Medulla oblongata (tissue), 1 donor: ENCODE results near the gene AP2A2.

Experiments
- DNase-seq: peaks from one replicate; pipeline ENCODE4 v3.0.0-alpha.2; 2015; ENCODE audit errors: extremely low spot score

The AP2A2 gene

DNA sequence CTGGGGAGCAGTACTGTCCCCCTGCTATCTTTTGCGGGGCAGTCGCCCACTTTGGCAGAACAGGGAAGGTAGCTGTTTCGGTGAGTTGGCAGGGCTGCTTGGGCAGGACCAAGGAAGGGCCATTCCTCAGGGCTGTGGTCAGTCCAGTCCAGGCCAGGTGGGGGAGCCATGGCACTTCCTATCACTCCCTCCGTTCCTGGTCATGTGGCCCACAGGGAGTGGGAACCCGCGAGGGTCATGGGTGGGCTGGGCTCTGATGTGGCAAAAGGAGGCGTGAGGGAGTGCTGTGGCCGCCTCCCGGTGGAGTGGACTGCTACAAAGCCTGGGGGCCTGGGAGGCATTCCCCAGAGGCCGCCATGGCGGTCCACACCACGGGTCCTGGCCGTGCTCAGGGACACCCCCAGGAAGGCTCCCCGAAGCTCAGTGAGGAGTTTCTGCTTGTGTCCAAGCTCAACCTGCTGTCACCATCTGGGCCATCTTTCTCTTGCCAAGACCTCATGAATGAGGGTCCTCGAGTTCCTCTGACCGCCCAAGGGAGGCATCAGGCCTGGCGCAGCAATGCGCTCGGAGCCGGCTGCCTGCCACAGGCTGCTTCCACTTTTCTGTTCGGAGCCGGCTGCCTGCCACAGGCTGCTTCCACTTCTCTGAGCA is 27.0 kb upstream of the AP2A2 start:
- peak; percentile 16 for DNase-seq

DNA sequence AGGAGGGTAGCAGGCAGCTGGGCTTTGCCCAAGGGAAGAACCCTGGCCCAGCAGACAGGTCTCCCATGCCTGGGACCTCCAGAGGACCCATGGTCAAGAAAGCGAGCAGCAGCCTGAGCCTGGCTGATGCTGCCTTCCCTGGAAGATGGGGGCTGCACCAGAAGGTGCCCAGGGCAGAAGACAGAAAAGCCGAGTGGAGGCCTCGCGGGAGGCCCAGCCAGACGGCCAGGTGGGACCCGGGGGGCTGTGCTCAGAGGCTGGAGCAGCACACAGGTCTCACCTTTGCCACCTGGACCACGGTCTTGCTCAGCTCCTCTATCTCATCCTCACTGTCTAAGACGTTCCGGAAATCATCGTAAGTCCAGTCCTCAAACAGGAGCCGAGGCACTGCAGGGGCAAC is 25.9 kb upstream of the AP2A2 start:
- DNase-seq, result no peak

GRCh38 chr11:900545-900944 is 25.1 kb upstream of the AP2A2 start:
- no peak for DNase-seq

DNA sequence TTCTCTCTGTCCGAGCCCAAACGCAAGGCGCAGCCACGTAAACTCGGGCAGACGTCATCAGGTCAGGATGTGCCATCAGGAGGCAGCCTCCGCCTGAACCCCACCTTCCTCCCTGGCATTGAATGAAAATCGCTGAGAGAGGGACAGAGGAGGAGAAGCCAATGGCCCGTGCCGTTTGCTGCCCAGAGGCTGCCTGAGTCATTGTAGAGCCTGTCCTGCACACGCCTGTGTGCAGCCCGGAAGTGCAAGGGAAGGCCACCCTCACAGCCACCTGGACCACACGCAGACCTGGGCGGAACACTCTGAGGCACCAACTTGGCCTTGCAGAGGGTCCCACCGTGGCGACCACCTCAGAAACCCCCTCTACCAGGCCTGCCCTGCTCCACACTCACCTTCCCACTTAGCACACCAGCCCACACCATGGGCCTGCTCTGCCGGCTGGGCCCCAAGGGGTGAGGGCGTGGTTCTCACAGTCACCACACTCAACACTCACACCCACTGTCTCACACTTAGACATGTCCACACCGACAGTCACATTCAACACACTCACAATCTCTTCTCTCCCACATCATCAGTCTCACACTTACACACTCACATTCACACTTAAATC is 24.1 kb upstream of the AP2A2 start:
- DNase-seq, result no peak

DNA sequence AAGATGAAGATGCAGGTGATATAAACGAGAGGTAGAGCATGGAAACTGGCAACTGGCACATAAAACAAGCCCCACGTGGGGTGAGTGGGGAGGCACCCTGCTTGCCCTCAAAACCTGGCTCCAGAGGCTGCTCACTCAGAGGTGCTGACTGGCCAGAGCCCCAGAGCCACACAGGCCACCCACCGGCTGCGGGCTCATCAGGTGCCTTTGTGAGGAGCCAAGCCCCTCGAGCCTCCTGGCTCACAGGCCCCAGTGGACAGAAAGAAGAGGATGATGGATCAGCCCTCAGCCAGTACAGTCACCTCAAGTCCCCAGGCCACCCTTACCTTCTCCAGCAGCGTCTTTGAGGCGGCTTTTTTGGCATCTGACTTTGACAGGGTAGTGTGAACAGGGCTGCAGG is 21.3 kb upstream of the AP2A2 start:
- no peak for DNase-seq

DNA sequence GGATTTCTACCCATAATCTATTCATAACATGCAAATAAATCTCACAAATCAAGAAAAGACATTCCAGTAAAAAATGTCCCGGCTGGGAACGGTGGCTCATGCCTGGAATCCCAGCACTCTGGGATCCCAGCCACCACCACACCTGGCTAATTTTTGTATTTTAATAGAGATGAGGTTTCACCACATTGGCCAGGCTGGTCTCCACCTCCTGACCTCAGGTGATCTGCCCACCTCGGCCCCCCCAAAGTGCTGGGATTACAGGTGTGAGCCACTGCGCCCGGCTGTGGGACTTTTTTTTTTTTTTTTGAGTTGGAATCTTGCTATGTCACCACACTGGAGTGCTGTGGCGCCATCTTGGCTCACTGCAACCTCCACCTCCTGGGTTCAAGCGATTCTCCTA is 19.7 kb upstream of the AP2A2 start:
- no peak for DNase-seq

DNA sequence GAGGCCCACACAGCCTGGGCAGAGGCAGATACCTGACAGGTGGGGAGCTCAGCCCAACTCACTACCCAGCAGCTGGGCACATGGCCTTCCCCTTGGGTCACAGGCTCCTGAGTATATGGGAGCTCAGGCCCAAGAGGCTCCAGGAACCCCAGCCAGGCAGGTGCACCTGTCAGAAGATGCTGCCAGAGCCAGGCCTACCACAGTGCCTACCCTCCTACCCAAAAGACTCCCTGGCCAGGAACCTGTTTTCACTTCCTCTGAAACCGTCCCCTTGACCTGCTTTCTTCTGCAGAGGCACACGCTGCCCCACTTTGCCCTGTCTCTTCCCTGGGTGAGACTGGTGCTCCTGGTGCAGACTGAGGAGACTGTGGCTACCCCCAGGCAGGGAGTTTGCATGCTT is 18.0 kb upstream of the AP2A2 start:
- no peak for DNase-seq

GRCh38 chr11:908273-908672 is 17.4 kb upstream of the AP2A2 start:
- no peak for DNase-seq

GRCh38 chr11:909406-909805 is 16.3 kb upstream of the AP2A2 start:
- no peak for DNase-seq

DNA sequence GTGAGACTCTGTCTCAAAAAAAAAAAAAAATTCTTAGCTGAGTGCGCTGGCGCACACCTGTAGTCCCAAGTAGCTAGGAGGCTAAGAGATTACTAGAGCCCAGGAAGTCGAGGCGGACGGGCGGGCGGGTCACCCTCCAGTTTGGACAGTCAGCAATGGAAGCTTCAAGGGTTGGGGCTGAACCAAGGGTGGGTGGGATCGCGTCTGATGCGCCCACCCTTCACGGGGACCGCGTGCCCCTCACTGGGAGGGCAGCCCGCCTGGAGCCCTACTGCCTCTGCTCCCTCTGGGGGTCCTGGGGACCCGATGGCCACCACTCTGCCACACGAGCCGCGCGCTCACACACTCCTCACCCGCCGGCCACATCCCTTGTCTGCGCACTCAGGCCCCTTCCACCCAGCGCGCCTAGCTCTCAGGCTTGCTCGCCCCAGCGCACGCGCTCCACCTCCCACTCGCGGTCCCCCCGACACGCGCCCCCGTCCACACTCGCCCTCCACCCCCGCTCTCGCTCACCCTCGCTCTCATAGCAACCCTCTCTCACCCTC is 15.6 kb upstream of the AP2A2 start:
- DNase-seq, result no peak

- peak; percentile 88 for DNase-seq
These were observed 15.1 kb upstream of the AP2A2 start, which contains the start of gene CHID1 for GRCh38 chr11:910589-911030. Gene CHID1, minus strand, starts transcription at chr11:910810. Its CDS starts 5,994 bp downstream, at chr11:904816.

GRCh38 chr11:911031-911889 is 14.4 kb upstream of the AP2A2 start:
- DNase-seq, result no peak

- DNase-seq, result no peak
These were observed 13.8 kb upstream of the AP2A2 start for GRCh38 chr11:911890-912219.

- no peak for DNase-seq
These were observed 13.4 kb upstream of the AP2A2 start for GRCh38 chr11:912266-912665.

DNA sequence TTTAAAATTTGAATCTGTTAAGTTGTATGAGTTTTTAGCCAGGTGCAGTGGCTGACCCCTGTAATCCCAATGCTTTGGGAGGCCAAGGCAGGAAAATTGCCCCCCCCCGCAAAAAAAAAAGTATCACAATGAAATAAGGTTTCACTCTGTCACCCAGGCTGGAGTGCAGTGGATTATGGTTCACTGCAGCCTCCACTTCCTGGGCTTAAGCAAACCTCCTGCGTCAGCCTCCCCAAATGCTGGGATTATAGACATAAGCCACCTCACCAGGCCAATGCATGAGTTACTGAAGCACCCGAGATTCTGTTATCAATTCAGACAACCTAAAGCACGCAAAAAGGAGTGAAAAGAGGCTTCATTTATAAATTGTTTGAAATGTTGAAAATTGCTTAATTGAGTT is 12.6 kb upstream of the AP2A2 start:
- DNase-seq, result no peak

DNA sequence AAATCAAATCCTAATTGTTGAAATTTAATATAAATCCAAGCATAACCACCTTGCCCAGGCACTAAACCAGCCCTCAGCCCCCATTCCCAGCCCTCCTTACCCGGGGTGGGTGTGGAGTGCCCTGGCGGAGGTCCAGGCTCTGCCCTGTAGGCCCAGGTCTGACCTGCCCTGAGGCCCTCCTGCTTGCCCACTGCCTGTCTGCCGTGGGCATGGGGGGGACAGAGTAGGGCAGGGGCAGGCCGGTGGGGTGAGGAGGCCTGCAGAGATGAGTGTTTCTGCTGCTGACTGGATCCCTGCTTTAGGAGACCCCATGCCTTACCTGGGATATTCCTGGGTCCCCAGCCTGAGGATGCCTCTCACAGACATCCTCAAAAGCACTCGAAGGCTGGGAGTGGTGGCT is 11.5 kb upstream of the AP2A2 start:
- no peak for DNase-seq

DNA sequence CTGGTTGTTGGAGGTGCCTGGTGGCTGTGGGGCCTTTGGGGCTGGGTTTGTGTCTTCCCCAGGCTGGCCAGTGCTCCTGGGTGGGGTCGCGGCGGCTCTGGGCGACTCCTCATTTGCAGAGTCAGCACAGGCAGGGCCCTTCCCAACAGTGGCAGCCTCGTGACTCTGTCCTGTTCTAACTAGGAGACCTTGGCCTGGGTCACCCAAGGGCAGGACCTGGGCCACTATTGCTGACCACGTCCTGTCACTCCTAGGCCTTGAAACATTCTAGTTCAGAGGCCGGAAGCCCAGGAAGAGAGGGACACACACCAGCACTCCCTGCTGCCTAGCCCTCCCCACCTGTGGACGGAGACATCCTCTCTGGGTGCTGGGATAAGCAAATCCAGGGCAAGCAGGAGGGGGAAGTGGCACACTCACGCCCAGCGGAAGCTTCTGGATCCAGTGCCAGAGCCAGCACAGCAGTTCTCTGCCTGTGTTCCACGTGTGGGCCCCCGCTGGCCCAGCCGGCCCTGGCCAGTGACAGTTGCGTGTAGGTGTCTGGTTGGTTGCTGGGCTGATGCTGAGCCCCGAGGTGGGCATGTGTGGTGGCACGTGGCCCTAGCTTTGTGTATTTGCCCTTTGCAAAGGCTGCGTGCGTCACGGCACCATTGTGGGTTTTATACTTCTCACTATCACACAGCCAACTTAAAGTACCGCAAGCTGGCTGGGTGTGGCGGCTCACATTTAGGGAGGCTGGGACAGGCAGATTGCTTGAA is 10.7 kb upstream of the AP2A2 start:
- DNase-seq, result no peak

GRCh38 chr11:917426-917825 is 8.2 kb upstream of the AP2A2 start:
- no peak for DNase-seq

- no peak for DNase-seq
These were observed 3.6 kb upstream of the AP2A2 start for GRCh38 chr11:921921-922678.

GRCh38 chr11:923691-924405 is 1.8 kb upstream of the AP2A2 start:
- peak; percentile 77 for DNase-seq
